GM12874 (cell line): ENCODE results near the gene GRIP2.
A peak's percentile ranks its signal among the peaks of the same experiment; 100 is the strongest.

ENCODE experiments used
- CTCF ChIP-seq: IDR thresholded peaks from 2 replicates; pipeline ENCODE4 v1.5.1; 2011; ENCODE audit warnings: low read depth, mild to moderate bottlenecking, control low read depth, low read length, moderate library complexity; ENCODE audit not compliant: insufficient read depth

Gene GRIP2

DNA sequence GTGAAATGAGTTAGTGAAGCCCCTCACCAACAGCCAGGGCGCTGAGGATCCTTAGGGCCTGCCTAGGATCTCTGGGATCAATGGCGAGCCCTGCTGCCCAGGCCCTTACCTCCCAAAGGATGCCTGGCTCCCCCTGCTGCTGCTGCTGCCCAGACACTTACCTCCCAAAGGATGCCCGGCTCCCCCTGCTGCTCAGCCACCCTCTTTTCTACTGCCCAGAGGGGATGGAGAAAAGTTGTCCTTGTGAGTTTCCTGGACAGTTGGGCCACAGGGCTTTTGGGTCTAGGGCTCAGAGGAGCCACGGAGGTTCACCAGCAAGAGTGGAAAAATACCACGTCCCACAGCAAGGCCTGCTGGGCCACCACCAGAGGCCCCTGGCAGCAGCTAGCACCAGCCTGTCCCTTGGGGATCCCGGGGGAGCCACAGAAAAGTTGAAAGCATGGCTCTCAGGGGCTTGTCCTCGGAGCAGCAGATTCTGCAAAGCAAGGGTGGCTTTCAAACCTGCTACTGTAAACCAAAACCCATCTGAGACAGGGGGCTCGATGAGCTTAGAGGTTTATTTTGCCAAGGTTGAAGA, 78.3 kb downstream of the GRIP2 start:
- TF ChIP-seq CTCF: peak; percentile 64

DNA sequence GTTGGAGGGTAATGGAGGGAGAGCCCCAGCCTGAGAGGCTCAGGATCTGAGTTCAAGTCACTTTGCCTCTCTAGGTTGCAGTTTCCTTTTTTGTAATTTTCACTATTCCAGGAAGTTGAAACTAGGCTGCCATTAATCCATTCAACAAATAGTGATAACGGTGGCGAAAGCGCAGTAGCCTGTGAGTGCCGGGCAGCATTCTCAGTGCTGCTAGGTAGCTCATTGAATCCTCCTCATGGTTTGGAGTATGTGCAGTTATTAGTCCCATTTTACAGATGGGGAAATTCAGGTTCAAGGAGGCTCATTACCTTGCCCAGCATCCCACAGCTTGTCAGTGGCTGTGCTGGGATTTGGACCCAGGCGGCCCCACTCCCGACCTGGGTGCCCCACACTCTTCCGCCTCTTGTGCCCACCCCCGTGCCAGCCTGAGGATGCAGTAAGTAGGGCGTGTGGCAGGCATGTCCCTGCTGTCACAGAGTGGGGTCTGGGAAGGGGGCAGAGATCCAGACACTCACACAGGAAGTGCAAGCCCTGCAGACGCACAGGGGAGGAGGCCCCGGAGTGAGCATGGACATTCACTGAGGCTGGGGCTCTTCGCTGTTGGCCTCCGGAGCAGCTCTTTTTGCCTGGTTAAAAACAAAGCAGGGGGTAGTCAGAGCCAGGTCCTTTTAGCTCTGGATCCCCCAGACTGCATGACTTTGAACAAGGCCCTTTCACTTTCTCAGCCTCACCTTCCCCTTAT, 79.0 kb downstream of the GRIP2 start:
- TF ChIP-seq CTCF: no peak

DNA sequence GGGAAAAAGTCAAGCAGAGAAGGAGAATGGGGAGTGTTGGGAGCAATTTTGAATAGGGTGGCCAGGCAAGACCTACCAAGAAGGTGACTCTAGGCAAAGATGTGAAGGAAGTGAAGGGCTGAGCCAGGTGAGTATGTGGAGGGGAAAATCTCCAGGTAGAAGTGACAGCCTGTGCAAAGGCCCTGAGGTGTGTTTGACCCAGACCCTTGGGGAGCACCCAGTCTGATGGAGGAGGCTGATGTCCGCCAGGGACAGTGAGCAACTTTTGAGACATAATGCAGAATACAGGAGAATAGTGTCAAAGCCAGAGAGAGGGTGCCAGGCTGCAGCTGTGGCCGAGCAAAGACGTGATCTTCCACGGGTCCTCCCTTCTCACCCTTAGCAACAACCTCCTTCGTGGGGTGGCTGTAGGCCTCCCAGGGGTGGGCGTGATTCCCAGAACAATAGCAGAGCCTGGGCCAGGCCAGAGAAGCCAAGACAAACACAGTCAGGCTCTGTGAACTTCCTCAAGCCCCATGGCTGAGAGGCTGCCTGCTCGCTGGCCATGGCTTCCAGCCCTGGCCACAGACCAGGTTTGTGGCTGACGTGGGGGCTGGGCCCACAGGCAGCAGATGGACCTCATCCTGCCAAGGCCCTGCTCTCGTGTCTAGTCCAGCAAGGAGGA, 79.7 kb downstream of the GRIP2 start:
- TF ChIP-seq CTCF: no peak

DNA sequence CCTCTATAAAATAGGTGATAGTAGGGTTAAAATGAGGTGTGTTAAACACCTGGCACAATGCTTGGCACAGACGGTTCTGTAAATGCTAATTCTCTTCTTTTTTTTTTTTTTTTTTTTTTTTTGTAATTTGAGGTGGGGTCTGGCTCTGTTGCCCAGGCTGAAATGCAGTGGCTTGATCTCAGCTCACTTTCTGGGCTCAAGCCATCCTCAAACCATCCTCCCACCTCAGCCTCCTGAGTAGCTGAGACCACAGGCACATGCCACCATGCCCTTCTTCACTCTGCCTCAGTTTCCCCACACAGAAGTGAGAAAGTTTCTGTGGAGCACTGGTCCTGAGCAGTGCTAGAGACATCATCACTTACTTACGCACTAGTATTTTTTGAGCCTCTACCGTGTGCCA, 80.4 kb downstream of the GRIP2 start:
- no peak for TF ChIP-seq CTCF

DNA sequence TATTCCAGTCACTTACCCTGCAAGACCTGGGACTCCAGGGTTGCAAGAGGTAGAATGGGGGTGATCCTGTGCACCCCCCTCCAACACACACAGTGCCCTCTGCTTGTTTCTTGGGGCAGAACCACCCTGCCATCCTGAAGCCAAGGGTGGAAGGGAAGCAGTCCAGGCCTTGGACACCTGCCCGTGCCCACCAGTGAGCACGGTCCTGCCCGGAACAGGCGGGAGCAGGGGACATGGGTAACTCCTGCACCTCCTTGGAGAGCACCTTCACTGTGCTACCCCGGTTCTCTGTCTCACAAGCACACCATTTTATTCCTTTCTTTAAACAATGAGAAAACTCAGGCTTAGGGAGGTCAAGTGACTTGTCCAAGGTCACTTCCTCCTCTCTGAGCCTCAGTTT, 80.8 kb downstream of the GRIP2 start:
- TF ChIP-seq CTCF: no peak

DNA sequence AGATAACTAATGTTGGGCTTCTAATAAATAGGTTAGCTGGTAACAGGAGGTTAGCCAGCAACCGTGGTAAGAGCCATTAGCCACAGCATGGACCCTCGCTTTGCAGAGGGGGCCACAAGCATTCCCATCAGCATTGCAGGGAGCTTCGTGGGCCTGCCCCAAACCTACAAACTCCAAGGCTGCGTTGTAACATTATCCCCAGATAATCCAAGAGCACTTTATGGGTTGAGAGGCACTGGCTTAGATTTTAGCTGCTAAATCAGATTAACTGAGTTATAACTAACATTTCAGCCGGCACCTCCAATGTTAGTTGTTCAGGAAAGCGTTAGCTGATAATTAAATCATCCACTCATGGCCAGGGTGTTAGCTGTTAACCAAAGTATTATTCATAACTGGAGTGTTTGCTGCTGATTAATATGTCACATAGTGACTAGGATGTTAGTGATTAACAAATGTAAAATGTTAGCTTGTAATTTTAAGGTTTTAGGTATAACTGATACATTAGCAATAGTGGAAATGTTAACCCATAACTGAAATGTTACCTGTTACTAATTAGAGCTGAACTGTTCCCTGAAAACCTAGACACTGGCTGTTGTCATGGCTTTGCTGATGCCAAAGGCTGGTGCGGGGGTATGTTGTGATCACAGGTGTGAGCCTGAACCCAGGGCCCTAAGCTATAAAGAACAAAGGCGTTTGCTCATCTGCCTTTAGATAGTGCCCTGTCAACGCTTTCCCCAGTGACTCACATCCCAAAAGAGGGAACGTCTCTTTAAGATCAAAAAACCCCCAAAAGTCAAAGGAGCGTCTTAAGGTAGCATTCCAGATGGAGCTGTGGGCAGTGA, 81.5 kb downstream of the GRIP2 start:
- TF ChIP-seq CTCF: no peak

GRCh38 chr3:14457999-14458398, 82.1 kb downstream of the GRIP2 start:
- no peak for TF ChIP-seq CTCF
